H9 (cell line): ENCODE results near the gene TNS2. TPM values are rescaled to one million over a fixed set of nuclear protein-coding genes. Genes with fewer than 3 reads are reported as not detected.

ENCODE experiments used
- DNase-seq: peaks from one replicate; pipeline ENCODE4 v3.0.0-alpha.2; 2017
- H2AFZ ChIP-seq: one replicate; pipeline ENCODE4 v1.6.1; 2013; ENCODE audit warnings: mild to moderate bottlenecking, low read length, control low read depth, moderate library complexity
- H2AK5ac ChIP-seq: 2 replicates; pipeline ENCODE4 v1.6.1; 2013; ENCODE audit warnings: low read length, control low read depth, mixed read lengths; ENCODE audit not compliant: insufficient read length
- H2BK120ac ChIP-seq: one replicate; pipeline ENCODE4 v1.6.1; 2013; ENCODE audit warnings: low read depth, mild to moderate bottlenecking, low read length, control low read depth, inconsistent platforms; ENCODE audit not compliant: poor library complexity, severe bottlenecking
- H2BK12ac ChIP-seq: 2 replicates; pipeline ENCODE4 v1.6.1; 2013; ENCODE audit warnings: low read length, control low read depth, mixed read lengths, low read depth; ENCODE audit not compliant: insufficient read length
- H2BK15ac ChIP-seq: 2 replicates; pipeline ENCODE4 v1.6.1; 2013; ENCODE audit warnings: low read depth, low read length, control low read depth
- H2BK20ac ChIP-seq: one replicate; pipeline ENCODE4 v1.6.1; 2013; ENCODE audit warnings: low read depth, mild to moderate bottlenecking, low read length, control low read depth, inconsistent platforms; ENCODE audit not compliant: poor library complexity, severe bottlenecking
- H2BK5ac ChIP-seq: 2 replicates; pipeline ENCODE4 v1.6.1; 2013; ENCODE audit warnings: low read length, control low read depth, mixed read lengths; ENCODE audit not compliant: insufficient read length
- H3K14ac ChIP-seq: 2 replicates; pipeline ENCODE4 v1.6.1; 2013; ENCODE audit warnings: low read length, control low read depth; ENCODE audit not compliant: insufficient read depth
- H3K18ac ChIP-seq: 2 replicates; pipeline ENCODE4 v1.6.1; 2013; ENCODE audit warnings: low read depth, mild to moderate bottlenecking, mixed read lengths, low read length, control low read depth; ENCODE audit not compliant: insufficient read length
- H3K23ac ChIP-seq: 2 replicates; pipeline ENCODE4 v1.6.1; 2013; ENCODE audit warnings: low read length, control low read depth, mixed read lengths, low read depth; ENCODE audit not compliant: insufficient read length
- H3K23me2 ChIP-seq: 2 replicates; pipeline ENCODE4 v1.6.1; 2013; ENCODE audit warnings: low read depth, mild to moderate bottlenecking, mixed read lengths, low read length, control low read depth; ENCODE audit not compliant: insufficient read length, poor library complexity, severe bottlenecking
- H3K27ac ChIP-seq: 2 replicates; pipeline ENCODE4 v1.5.1; 2013; ENCODE audit warnings: low read length, control low read depth, mixed read lengths, low read depth; ENCODE audit not compliant: insufficient read length
- H3K27me3 ChIP-seq: 2 replicates; pipeline ENCODE4 v1.6.1; 2013; ENCODE audit warnings: low read length, control low read depth, inconsistent platforms; ENCODE audit not compliant: insufficient read depth
- H3K4ac ChIP-seq: 2 replicates; pipeline ENCODE4 v1.6.1; 2013; ENCODE audit warnings: low read depth, mild to moderate bottlenecking, control low read depth, inconsistent platforms, low read length, moderate library complexity
- H3K4me1 ChIP-seq: 2 replicates; pipeline ENCODE4 v1.6.1; 2013; ENCODE audit warnings: low read length, control low read depth, inconsistent platforms; ENCODE audit not compliant: insufficient read depth
- H3K4me2 ChIP-seq: 2 replicates; pipeline ENCODE4 v1.6.1; 2013; ENCODE audit warnings: low read length, control low read depth, mixed read lengths; ENCODE audit not compliant: insufficient read length, insufficient read depth
- H3K56ac ChIP-seq: 2 replicates; pipeline ENCODE4 v1.6.1; 2013; ENCODE audit warnings: low read depth, mild to moderate bottlenecking, mixed read lengths, low read length, control low read depth; ENCODE audit not compliant: insufficient read length
- H3K79me1 ChIP-seq: 2 replicates; pipeline ENCODE4 v1.6.1; 2013; ENCODE audit warnings: low read depth, mild to moderate bottlenecking, moderate library complexity, low read length, control low read depth, inconsistent platforms; ENCODE audit not compliant: insufficient read depth, poor library complexity, severe bottlenecking
- H3K79me2 ChIP-seq: 2 replicates; pipeline ENCODE4 v1.6.1; 2013; ENCODE audit warnings: low read length, control low read depth, inconsistent platforms; ENCODE audit not compliant: insufficient read depth
- H3K9ac ChIP-seq: 2 replicates; pipeline ENCODE4 v1.6.1; 2013; ENCODE audit warnings: low read length, control low read depth, mixed read lengths; ENCODE audit not compliant: insufficient read length; ENCODE audit errors: extremely low read depth
- H3K9me3 ChIP-seq: one replicate; pipeline ENCODE4 v1.6.1; 2013; ENCODE audit warnings: low read depth, low read length, inconsistent platforms; ENCODE audit not compliant: control insufficient read depth
- H3T11ph ChIP-seq: one replicate; pipeline ENCODE4 v1.6.1; 2013; ENCODE audit warnings: mild to moderate bottlenecking, low read length, control low read depth, inconsistent platforms
- H4K20me1 ChIP-seq: one replicate; pipeline ENCODE4 v1.6.1; 2013; ENCODE audit not compliant: control insufficient read depth, insufficient read length, insufficient read depth
- H4K5ac ChIP-seq: 2 replicates; pipeline ENCODE4 v1.6.1; 2013; ENCODE audit warnings: low read depth, mild to moderate bottlenecking, mixed read lengths, low read length, control low read depth; ENCODE audit not compliant: insufficient read length
- H4K8ac ChIP-seq: replicated peaks from 2 replicates; pipeline ENCODE4 v1.6.1; 2013; ENCODE audit warnings: low read length, control low read depth, mixed read lengths, low read depth; ENCODE audit not compliant: insufficient read length
- H4K91ac ChIP-seq: 2 replicates; pipeline ENCODE4 v1.6.1; 2013; ENCODE audit warnings: low read depth, mild to moderate bottlenecking, moderate library complexity, mixed read lengths, low read length, control low read depth; ENCODE audit not compliant: insufficient read length
- H3K27ac Mint-ChIP-seq, 3 experiments: 2 replicates in 2 of 3; 3 replicates in 1 of 3; pipeline ENCODE4 v1.8.0; 2020 to 2021; ENCODE audit warnings: mixed read lengths in 3 of 3, mild to moderate bottlenecking in 1 of 3, moderate library complexity in 1 of 3
- H3K27me3 Mint-ChIP-seq: 2 replicates; pipeline ENCODE4 v1.8.0; 2021; ENCODE audit warnings: low read depth, mild to moderate bottlenecking, moderate library complexity, mixed read lengths
- H3K36me3 Mint-ChIP-seq, 3 experiments: 2 replicates in 2 of 3; 3 replicates in 1 of 3; pipeline ENCODE4 v1.8.0; 2020 to 2021; ENCODE audit warnings: low read depth in 3 of 3, mixed read lengths in 3 of 3; ENCODE audit not compliant: insufficient read depth in 1 of 3
- H3K4me1 Mint-ChIP-seq, 2 experiments: 2 replicates each; pipeline ENCODE4 v1.8.0; 2020; ENCODE audit warnings: mixed read lengths in 2 of 2
- H3K4me3 Mint-ChIP-seq, 2 experiments: 2 replicates in 1 of 2; 3 replicates in 1 of 2; pipeline ENCODE4 v1.8.0; 2020 to 2021; ENCODE audit warnings: mild to moderate bottlenecking in 2 of 2, mixed read lengths in 2 of 2, moderate library complexity in 1 of 2
- H3K9me3 Mint-ChIP-seq, 2 experiments: 2 replicates in 1 of 2; 3 replicates in 1 of 2; pipeline ENCODE4 v1.8.0; 2020; ENCODE audit warnings: mild to moderate bottlenecking in 2 of 2, mixed read lengths in 2 of 2, moderate library complexity in 1 of 2
- WGBS: extraction: QIAGEN DNeasy Blood & Tissue Kit; methylation state at CpG from one replicate; pipeline ENCODE4 v1.1.7; 2013; ENCODE audit warnings: missing lambda C conversion rate, low lambda C conversion rate, mixed read lengths; ENCODE audit not compliant: insufficient read length; ENCODE audit errors: extremely low coverage; 5-methylcytosine and 5-hydroxymethylcytosine counted together
- total RNA-seq: library from RNA; stranded (reverse); gene quantifications from 2 replicates; pipeline ENCODE4 v1.2.1, GENCODE V29; 2021
- TF ChIP-seq, protein P1 (sequence below): fragments of 200-600 bp; sonication (generic); conservative IDR thresholded peaks from 3 replicates; pipeline ENCODE4 v1.8.0; 2021; ENCODE audit warnings: antibody characterized with exemption, mild to moderate bottlenecking

The TNS2 gene
- total RNA-seq, 1 experiment from 2014 or later: 4.5 TPM

DNA sequence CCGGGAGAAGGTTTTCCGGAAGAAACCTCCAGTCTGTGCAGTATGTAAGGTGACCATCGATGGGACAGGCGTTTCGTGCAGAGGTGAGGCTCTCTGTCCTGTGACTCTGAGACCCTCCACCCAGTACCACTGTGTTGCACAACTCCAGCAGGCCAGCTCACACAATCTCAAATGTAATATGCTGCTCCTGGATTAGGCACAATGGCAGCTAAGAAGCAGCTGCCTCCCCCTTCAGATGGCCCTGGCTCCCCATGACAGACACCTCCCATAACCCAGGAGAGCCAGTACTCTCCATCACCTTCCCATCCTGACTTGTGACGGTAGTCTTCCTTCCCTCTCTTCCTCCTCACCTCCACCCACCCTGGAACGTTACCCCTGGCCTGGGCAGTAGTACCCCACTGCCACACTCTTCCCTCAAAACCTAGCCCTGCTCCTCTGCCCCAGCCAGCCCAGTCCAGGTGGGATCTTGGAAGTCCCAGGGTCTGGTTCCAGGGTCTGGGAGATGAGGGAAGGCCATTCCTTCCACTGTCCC is 2.1 kb downstream of the TNS2 start:
- Histone ChIP-seq H2AK5ac (no peak overlapping the region), H2AFZ (no peak overlapping the region), H3K4me2 (no peak overlapping the region), H3K79me1 (no peaks in the 10 kb centered on the region), H4K5ac (no peak overlapping the region), H3K14ac (no peak overlapping the region), H2BK20ac (no peak overlapping the region), H2BK15ac (no peak overlapping the region), H4K91ac (no peak overlapping the region), H2BK120ac (no peak overlapping the region), H3K9ac (no peak overlapping the region), H3T11ph (no peak overlapping the region), H3K4ac (no peak overlapping the region), H2BK5ac (no peak overlapping the region), H3K27me3 (no peaks in the 10 kb centered on the region), H4K20me1 (no peaks in the 10 kb centered on the region), H4K8ac (no peak overlapping the region), H3K79me2 (no peaks in the 10 kb centered on the region; the same call in 1 of the 2 replicates), H2BK12ac (no peak overlapping the region), H3K18ac (no peak overlapping the region), H3K56ac (no peak overlapping the region), H3K9me3 (no peaks in the 10 kb centered on the region), H3K23me2 (peaks cover 8% of the 10 kb centered on the region), H3K27ac (no peak overlapping the region), H3K4me1 (peaks cover 25% of the 10 kb centered on the region; the same call in 1 of the 2 replicates), H3K23ac (no peak overlapping the region)
- Mint-ChIP-seq H3K4me3 (peak overlapping the region in 1 of 2 experiments; percentile 35; a peak in 1 of 5 replicates), H3K4me1 (peaks cover 42 to 49% of the 10 kb centered on the region in 2 experiments), H3K27me3 (peaks cover 19% of the 10 kb centered on the region), H3K36me3 (peaks cover 6 to 8% (median 7%) of the 10 kb centered on the region in 3 experiments; a peak in 5 of 7 replicates), H3K27ac (no peak overlapping the region), H3K9me3 (no peaks in the 10 kb centered on the region)
- TF ChIP-seq, protein P1, sequence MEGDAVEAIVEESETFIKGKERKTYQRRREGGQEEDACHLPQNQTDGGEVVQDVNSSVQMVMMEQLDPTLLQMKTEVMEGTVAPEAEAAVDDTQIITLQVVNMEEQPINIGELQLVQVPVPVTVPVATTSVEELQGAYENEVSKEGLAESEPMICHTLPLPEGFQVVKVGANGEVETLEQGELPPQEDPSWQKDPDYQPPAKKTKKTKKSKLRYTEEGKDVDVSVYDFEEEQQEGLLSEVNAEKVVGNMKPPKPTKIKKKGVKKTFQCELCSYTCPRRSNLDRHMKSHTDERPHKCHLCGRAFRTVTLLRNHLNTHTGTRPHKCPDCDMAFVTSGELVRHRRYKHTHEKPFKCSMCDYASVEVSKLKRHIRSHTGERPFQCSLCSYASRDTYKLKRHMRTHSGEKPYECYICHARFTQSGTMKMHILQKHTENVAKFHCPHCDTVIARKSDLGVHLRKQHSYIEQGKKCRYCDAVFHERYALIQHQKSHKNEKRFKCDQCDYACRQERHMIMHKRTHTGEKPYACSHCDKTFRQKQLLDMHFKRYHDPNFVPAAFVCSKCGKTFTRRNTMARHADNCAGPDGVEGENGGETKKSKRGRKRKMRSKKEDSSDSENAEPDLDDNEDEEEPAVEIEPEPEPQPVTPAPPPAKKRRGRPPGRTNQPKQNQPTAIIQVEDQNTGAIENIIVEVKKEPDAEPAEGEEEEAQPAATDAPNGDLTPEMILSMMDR: no peak
- WGBS: no CpG with 5 or more reads among the region's 7 CpGs
- DNase-seq: no peak
